ENCODE measurements around the gene FHOD3.

The FHOD3 gene

DNA sequence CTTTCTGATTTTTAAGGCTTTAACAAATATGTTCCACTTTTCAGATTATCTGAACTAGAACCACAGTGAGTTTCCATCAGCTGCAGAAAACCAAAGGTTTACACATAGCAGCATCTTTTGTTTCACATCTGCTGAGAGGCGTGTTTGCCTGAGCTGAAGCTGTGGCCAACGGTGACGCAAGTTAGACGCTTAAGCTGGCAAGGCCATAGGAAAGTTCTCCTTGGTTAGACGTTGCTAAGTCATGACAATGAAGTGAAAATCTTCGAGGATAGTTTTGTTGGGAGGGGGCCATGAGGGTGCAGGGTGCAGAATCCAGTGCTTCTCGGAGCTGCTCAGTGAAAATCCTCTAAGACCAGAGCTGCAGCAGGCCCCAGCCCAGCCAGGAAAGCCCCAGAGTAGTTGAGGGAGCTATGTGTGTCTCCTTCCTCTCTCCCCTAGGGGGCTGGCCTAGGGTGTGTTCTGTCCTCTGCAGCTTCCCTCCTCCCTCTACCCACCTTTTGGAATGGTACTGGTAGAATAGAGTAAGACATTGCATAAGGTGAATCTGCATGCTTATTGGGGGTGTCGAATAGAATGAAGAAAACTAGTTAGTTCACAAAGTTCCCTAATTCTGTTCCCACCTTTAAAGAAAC, 105.4 kb downstream of the FHOD3 start:
- DNase-seq (ENCODE audit: low read depth), result peak; percentile 94
- TF ChIP-seq, protein P1, sequence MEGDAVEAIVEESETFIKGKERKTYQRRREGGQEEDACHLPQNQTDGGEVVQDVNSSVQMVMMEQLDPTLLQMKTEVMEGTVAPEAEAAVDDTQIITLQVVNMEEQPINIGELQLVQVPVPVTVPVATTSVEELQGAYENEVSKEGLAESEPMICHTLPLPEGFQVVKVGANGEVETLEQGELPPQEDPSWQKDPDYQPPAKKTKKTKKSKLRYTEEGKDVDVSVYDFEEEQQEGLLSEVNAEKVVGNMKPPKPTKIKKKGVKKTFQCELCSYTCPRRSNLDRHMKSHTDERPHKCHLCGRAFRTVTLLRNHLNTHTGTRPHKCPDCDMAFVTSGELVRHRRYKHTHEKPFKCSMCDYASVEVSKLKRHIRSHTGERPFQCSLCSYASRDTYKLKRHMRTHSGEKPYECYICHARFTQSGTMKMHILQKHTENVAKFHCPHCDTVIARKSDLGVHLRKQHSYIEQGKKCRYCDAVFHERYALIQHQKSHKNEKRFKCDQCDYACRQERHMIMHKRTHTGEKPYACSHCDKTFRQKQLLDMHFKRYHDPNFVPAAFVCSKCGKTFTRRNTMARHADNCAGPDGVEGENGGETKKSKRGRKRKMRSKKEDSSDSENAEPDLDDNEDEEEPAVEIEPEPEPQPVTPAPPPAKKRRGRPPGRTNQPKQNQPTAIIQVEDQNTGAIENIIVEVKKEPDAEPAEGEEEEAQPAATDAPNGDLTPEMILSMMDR (conservative IDR thresholded peaks at IDR 0.05; ENCODE audit: low read length), result no peak; the same call in 1 of the 2 replicates
- H3K4me3 ChIP-seq (ENCODE audit: low read length), result no peak overlapping the region

DNA sequence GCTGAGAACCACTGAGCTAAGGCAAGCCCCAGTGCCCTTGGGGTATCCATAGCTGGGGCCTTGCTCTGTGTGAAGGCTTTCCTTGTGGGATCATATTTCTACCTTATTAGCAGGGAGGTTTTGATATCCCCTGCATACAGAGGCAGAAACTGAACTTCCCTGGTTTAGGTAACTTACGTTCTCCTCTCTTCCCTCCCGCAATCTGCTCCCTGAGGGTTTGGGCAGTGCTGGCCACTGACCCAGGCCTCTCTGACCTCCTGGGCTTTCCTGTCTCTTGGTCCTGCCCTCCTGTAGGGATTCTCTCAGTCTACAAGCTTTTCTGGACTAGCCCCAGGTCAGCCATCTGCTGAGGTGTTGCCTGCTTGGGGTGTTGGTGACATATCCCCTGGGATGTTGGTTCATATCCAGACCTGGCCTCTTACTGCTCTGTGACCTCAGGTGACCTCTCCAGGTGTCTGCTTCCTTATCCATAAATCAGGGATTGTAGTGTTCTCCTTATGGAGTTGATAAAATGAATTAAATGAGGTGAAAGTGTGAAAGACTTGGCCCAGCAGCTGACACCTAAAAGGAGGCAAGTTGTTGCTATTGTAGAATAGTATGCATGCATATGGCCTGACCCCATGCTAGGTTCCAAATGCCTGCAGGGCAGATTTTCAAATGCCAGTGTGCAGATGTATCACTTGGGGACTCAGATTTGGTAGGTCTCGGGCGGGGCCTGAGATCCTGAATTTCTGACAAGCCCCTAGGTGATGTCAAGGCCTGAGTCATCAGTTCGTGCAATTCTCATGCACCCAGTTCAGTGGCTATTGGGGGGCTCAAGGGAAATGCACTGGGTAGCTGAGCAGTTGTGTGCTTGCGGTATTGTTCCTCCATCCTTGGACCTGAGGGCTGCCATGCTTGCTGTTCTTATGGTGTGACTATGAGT, 106.6 kb downstream of the FHOD3 start:
- DNase-seq (ENCODE audit: low read depth), result no peak
- no peak overlapping the region for H3K4me3 ChIP-seq (ENCODE audit: low read length)
- TF ChIP-seq, protein P1 (conservative IDR thresholded peaks at IDR 0.05; ENCODE audit: low read length), result no peak

DNA sequence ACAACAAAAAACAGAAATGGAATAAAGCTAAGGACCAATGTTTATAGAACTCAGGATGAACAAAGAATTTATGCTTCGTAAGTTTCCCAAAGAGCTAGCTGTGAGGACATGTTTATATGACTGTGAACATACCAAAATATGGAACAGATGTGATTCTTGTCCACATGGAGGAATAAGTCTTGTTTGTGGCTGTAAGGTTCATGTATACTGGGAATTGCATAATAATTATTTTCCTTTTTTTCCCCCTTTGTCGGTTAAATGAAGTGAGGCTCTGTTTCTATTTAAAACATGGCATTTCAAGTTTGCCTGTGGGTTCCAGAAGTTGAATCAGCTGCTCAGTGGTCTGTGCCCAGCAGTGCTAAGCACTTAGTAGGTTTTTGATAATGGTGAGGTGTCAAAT, 108.1 kb downstream of the FHOD3 start:
- peak; percentile 76 for DNase-seq (ENCODE audit: low read depth)
- TF ChIP-seq, protein P1 (conservative IDR thresholded peaks at IDR 0.05; ENCODE audit: low read length), result no peak
- H3K4me3 ChIP-seq (ENCODE audit: low read length), result no peak overlapping the region

DNA sequence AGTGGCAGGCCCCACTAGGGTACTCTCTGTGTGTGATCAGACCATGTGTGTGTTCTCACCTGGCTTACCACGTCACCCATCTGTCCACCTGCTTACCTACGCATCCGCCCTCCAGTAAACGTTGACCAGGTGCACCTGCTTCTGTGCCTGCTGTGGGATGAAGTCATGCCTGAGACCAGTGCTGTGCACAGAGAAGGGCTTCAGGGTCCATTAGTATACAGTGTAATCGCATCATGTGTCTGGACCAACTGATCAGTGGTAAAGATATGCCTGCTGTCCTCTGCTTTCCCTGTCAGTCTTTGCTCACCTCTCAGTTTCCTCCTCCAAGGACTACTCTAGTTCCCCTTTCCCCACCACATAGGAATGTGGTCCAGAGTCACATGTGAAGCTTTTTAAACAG, 109.3 kb downstream of the FHOD3 start:
- no peak for DNase-seq (ENCODE audit: low read depth)
- TF ChIP-seq, protein P1 (conservative IDR thresholded peaks at IDR 0.05; ENCODE audit: low read length), result no peak
- H3K4me3 ChIP-seq (ENCODE audit: low read length), result no peak overlapping the region

DNA sequence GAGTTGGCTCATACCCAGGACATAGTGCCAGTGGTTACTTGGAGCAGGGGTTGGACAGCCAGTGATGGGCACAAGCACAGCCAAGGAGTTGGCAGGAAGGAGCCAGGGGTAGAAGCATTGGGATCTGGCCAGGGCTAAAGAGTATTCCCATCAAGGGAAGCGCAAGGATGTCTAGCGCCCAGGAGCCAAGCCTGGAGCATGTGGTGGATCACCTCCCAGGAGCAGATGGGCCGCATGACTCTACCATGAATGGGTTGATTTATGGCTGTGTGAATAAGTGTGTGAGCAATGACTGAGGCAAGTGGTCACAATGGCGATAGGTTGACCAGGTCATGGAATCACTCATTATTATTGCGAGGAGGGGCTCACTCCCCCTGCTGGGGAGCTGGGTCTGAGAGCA, 111.1 kb downstream of the FHOD3 start:
- TF ChIP-seq, protein P1 (conservative IDR thresholded peaks at IDR 0.05; ENCODE audit: low read length), result no peak
- DNase-seq (ENCODE audit: low read depth), result no peak

DNA sequence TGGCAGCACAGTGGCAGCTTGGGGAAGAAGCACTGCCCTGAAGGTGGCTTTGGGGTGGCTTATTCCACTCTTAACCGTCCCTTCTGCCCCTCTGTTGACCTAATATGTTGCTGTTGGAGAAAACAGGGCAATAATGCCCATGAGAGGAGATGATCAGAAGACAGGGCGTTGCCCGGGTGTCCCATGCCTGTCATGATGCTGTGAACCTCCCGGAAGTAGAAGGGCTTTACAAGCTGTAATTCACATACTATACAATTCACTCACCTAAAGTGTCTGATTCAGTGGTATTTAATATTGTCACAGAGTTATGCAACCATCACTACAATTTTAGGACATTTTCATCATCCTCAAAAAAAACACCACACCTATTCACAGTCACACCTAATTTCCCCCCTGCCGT, 112.3 kb downstream of the FHOD3 start:
- no peak overlapping the region for H3K4me3 ChIP-seq (ENCODE audit: low read length)
- DNase-seq (ENCODE audit: low read depth), result no peak
- TF ChIP-seq, protein P1 (conservative IDR thresholded peaks at IDR 0.05; ENCODE audit: low read length), result no peak

More for the DNA sequence above, 111.1 kb downstream of the FHOD3 start:
- no peak overlapping the region for H3K4me3 ChIP-seq (ENCODE audit: low read length)
